Fibroblast of mammary gland (primary cell): ENCODE measurements around the gene LEMD3.

Source experiments
- DNase-seq: peaks from one replicate; pipeline ENCODE4 v3.0.0-alpha.2; 2010; ENCODE audit warnings: low read depth
- H3K4me3 ChIP-seq: 2 replicates; pipeline ENCODE4 v1.5.1; 2011; ENCODE audit warnings: low read depth, mild to moderate bottlenecking, low read length, moderate library complexity; ENCODE audit not compliant: control insufficient read depth
- CTCF ChIP-seq: conservative IDR thresholded peaks from 2 replicates; pipeline ENCODE4 v1.5.1; 2011; ENCODE audit warnings: low read depth, low read length, inconsistent platforms; ENCODE audit not compliant: control insufficient read depth, insufficient read depth

LEMD3 gene

DNA sequence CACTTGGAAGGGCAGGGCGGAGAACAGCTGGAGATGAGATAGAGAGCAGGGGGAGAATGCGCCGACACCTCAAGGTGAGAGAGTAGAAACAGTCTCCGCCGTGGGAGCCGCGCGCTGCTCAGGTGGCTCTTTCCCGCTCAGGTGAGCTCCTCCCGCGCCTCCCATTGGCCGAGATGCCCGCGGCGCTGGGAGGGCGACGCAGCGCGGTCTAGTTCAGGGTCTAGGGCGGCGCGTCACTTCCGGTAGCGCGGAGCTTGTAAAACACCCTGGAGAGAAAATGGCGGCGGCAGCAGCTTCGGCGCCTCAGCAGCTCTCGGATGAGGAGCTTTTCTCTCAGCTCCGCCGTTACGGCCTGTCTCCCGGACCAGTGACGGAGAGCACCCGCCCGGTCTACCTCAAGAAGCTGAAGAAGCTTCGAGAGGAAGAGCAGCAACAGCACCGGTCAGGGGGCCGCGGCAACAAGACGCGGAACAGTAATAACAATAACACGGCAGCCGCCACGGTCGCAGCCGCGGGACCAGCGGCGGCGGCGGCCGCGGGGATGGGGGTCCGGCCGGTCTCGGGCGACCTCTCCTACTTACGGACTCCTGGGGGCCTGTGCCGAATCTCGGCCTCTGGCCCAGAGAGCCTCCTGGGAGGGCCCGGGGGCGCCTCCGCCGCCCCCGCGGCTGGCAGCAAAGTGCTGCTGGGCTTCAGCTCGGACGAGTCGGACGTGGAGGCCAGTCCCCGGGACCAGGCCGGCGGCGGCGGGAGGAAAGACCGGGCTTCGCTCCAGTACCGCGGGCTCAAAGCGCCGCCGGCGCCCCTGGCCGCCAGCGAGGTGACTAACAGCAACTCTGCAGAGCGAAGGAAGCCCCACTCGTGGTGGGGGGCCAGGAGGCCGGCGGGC, at the start of gene LEMD3:
Gene LEMD3, plus strand, starts transcription at position 264 of the 889 bp plus-strand sequence. Its CDS starts 14 bp downstream, at position 278.
- peak within 1 kb of the TSS; percentile 75 for H3K4me3 ChIP-seq
- DNase-seq, result peak; percentile 85
- no peak for TF ChIP-seq CTCF

DNA sequence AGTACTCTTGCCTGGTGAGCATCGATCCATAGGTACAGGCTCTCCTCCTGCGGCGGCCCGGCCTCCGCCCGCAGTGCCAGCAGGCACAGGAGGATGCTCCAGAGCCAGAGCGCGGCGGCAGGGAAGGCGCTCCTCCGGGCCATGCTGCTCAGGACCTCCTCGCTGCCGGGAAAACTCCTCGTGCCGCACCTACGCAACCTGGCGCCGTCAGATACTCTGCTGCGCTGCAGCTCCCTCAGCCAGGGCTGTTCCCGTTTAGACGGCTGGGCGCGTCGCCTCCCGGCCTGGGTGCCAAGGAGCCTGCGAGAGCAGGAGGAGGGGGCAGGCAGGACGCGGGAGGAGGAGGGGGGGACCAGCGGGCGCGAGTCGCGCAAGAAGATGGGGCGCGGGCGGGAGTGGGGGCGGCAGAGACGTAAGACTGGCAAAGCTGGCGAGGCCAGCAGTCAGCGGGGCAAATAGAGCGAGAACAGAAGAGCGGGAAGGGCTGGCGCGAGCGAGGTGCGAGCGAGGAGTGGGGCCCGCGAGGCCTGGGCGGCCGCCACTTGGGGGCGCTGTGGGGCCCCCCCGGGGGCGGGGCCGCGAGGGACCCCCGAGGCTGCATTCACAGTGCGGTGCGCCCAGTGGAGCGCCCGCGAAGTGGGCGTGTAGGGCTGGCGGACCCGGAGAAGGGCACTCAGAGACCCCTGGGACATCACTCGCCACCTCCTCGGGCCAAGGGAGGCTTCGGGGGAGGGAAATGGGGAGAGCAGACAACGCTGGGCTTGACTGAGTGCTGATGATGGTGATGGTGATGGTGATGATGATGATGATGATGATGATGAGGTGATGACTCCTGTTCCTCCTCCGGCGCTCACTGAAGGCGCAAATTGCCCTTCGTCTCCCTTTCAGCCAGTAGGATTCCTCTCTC, 48.1 kb upstream of the LEMD3 start, which contains the start of gene WIF1:
Gene WIF1, minus strand, starts transcription at position 257 of the 907 bp plus-strand sequence. Its CDS starts 114 bp downstream, at position 143.
- peak; percentile 4 for DNase-seq
- TF ChIP-seq CTCF, result no peak
- H3K4me3 ChIP-seq, result peak within 1 kb of the TSS; percentile 20

GRCh38 chr12:65121956-65122469, 47.4 kb upstream of the LEMD3 start:
- no peak for DNase-seq
- TF ChIP-seq CTCF, result no peak
- H3K4me3 ChIP-seq, result no peak overlapping the region

DNA sequence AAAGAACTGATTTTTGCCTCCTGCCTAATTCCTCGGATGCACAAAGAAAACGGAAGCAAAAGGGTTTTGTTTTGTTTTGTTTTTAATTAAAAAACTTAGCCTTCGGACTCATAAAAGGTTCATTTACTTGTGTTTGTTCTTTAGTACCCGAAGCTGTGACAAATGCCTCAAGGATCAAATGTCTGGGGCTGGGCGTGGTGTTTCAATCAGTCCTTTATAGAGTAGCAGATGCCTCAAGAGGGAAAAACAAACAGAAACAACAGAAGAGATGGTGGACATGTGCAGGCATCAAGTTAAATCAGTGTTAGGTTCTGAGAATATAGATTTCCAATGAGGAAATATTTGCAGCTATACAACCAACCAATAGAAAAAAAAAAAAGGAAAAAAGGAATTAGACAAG, 46.7 kb upstream of the LEMD3 start:
- no peak for DNase-seq
- TF ChIP-seq CTCF, result no peak

DNA sequence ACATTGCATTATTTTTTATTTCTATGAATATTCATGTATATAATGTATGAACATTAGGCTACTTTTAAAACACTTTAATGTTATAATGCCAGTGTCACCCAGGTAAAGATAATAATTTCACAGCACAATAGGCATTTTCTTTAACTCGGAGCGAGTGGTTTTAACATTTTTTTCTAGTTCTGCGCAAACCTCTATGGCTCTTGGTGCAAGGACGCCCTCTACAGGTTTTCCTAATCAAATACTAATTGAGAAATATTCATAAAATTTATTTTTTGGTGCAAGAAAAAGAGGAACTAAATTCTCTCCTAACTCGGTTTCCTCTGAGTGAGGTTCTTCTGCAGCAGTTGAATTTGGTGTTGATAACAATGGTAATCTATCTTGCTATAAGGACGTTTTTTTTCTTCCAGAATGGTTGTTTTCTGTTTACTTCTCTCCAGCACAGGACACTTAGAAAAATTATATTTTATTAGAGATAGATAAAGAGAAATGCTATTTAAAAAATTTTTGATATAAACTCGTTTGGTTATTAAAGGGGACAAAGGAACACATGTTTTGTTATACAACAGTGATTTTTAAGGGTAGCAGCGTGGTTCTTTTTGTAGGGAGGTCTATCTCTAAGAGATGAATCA, 45.8 kb upstream of the LEMD3 start:
- no peak overlapping the region for H3K4me3 ChIP-seq
- peak; percentile 74 for TF ChIP-seq CTCF
- peak; percentile 56 for DNase-seq

More for the DNA sequence above, 46.7 kb upstream of the LEMD3 start:
- H3K4me3 ChIP-seq, result no peak overlapping the region

GRCh38 chr12:65125247-65125646, 44.1 kb upstream of the LEMD3 start:
- no peak for DNase-seq
- no peak overlapping the region for H3K4me3 ChIP-seq
- no peak for TF ChIP-seq CTCF
